CD4-positive, CD25-positive, alpha-beta regulatory T cell (primary cell): ENCODE results near the gene SVIL. TPM values are rescaled to one million over a fixed set of nuclear protein-coding genes. Genes with fewer than 3 reads are reported as not detected.

Experiments used
- ATAC-seq, 2 donors: fragments of 150-1000 bp; cut with Tn5 transposase; one replicate each; pipeline ENCODE4 v1.10.0; 2021; ENCODE audit warnings: low read depth in 2 of 2, moderate number of reproducible peaks in 2 of 2, moderate library complexity in 1 of 2
- DNase-seq, 3 donors: peaks; one replicate each; pipeline versions ENCODE4 v3.0.0 to v3.0.0-alpha.2; 2012 to 2022; ENCODE audit warnings: mixed read lengths in 1 of 3
- H3K27ac ChIP-seq: one replicate; pipeline ENCODE4 v1.7.0; 2013; ENCODE audit warnings: mild to moderate bottlenecking, low read length; ENCODE audit not compliant: insufficient read depth, poor library complexity, severe bottlenecking
- H3K27me3 ChIP-seq: one replicate; pipeline ENCODE4 v1.7.0; 2013; ENCODE audit warnings: low read length; ENCODE audit not compliant: control insufficient read depth, insufficient read depth
- H3K36me3 ChIP-seq: one replicate; pipeline ENCODE4 v1.7.0; 2013; ENCODE audit warnings: mild to moderate bottlenecking, low read length, moderate library complexity; ENCODE audit not compliant: control insufficient read depth, insufficient read depth
- H3K4me1 ChIP-seq: 2 replicates; pipeline ENCODE4 v1.7.0; 2013; ENCODE audit warnings: mild to moderate bottlenecking, low read length; ENCODE audit not compliant: insufficient read depth, control insufficient read depth, poor library complexity, severe bottlenecking
- H3K4me3 ChIP-seq: one replicate; pipeline ENCODE4 v1.7.0; 2013; ENCODE audit warnings: low read depth, mild to moderate bottlenecking, low read length, moderate library complexity
- H3K9me3 ChIP-seq, 2 experiments: 1 replicate in 1 of 2; 2 replicates in 1 of 2; pipeline ENCODE4 v1.7.0; 2013; ENCODE audit warnings: low read length in 2 of 2, mild to moderate bottlenecking in 1 of 2, moderate library complexity in 1 of 2; ENCODE audit not compliant: control insufficient read depth in 2 of 2
- H3K27ac Mint-ChIP-seq, 3 donors: one replicate each; pipeline ENCODE4 v1.8.0; 2020 to 2022; ENCODE audit warnings: mild to moderate bottlenecking in 3 of 3, mixed read lengths in 3 of 3, moderate library complexity in 2 of 3
- H3K27me3 Mint-ChIP-seq: one replicate; pipeline ENCODE4 v1.8.0; 2022; ENCODE audit warnings: mild to moderate bottlenecking, mixed read lengths
- H3K36me3 Mint-ChIP-seq: one replicate; pipeline ENCODE4 v1.8.0; 2020; ENCODE audit warnings: mixed read lengths
- H3K4me1 Mint-ChIP-seq, 4 donors: one replicate each; pipeline ENCODE4 v1.8.0; 2020 to 2022; ENCODE audit warnings: mixed read lengths in 4 of 4, mild to moderate bottlenecking in 1 of 4
- H3K4me3 Mint-ChIP-seq, 4 donors: one replicate each; pipeline ENCODE4 v1.8.0; 2020 to 2022; ENCODE audit warnings: mild to moderate bottlenecking in 4 of 4, mixed read lengths in 4 of 4, moderate library complexity in 3 of 4
- H3K9me3 Mint-ChIP-seq, 7 donors: one replicate each; pipeline ENCODE4 v1.8.0; 2020 to 2022; ENCODE audit warnings: mixed read lengths in 7 of 7, mild to moderate bottlenecking in 3 of 7, moderate library complexity in 2 of 7
- polyA plus RNA-seq, 4 donors: library from polyadenylated mRNA; unstranded; fragments of 300-500 nt; fragmentation: Illumina TruSeq; gene quantifications; one replicate each; pipeline ENCODE4 v1.2.3, GENCODE V29; 2021
- total RNA-seq: library from RNA; stranded (reverse); gene quantifications from one replicate; pipeline ENCODE4 v1.2.3, GENCODE V29; 2022

The SVIL gene
- total and polyA plus RNA-seq, 5 donors from 2014 or later = 0.49 to 12.3 (median 3.8) TPM

GRCh38 chr10:29473406-29474100 lies 161.2 kb downstream of the SVIL start:
- no peak overlapping the region for H3K4me3 Mint-ChIP-seq
- peaks cover 20% of the 10 kb centered on the region for H3K36me3 ChIP-seq
- no peaks in the 10 kb centered on the region for H3K27me3 ChIP-seq
- no peak overlapping the region for H3K27ac ChIP-seq
- H3K27me3 Mint-ChIP-seq = no peaks in the 10 kb centered on the region
- H3K4me1 Mint-ChIP-seq = no peaks in the 10 kb centered on the region
- H3K4me3 ChIP-seq = no peak overlapping the region
- DNase-seq = no peak
- no peak overlapping the region for H3K27ac Mint-ChIP-seq
- H3K9me3 Mint-ChIP-seq = no peaks in the 10 kb centered on the region
- H3K36me3 Mint-ChIP-seq = peaks cover 42% of the 10 kb centered on the region
- no peaks in the 10 kb centered on the region for H3K4me1 ChIP-seq
- no peak for ATAC-seq
- no peaks in the 10 kb centered on the region for H3K9me3 ChIP-seq

GRCh38 chr10:29473087-29473356 lies 161.7 kb downstream of the SVIL start:
- Histone ChIP-seq H3K9me3 (no peaks in the 10 kb centered on the region), H3K36me3 (peaks cover 23% of the 10 kb centered on the region), H3K27me3 (no peaks in the 10 kb centered on the region), H3K27ac (no peak overlapping the region), H3K4me3 (no peak overlapping the region), H3K4me1 (no peaks in the 10 kb centered on the region)
- ATAC-seq (no peak), DNase-seq (no peak)
- H3K36me3 Mint-ChIP-seq = peaks cover 43% of the 10 kb centered on the region
- no peaks in the 10 kb centered on the region for H3K27me3 Mint-ChIP-seq
- no peaks in the 10 kb centered on the region for H3K4me1 Mint-ChIP-seq
- no peaks in the 10 kb centered on the region for H3K9me3 Mint-ChIP-seq
- H3K4me3 Mint-ChIP-seq = no peak overlapping the region
- H3K27ac Mint-ChIP-seq = no peak overlapping the region

GRCh38 chr10:29472301-29473086 lies 162.3 kb downstream of the SVIL start:
- peak overlapping the region in 1 of 3 donors; percentile 48 for H3K27ac Mint-ChIP-seq
- Histone ChIP-seq H3K4me3 (no peak overlapping the region), H3K27ac (no peak overlapping the region), H3K36me3 (peaks cover 24% of the 10 kb centered on the region), H3K27me3 (no peaks in the 10 kb centered on the region), H3K9me3 (no peaks in the 10 kb centered on the region), H3K4me1 (no peaks in the 10 kb centered on the region)
- H3K36me3 Mint-ChIP-seq = peaks cover 47% of the 10 kb centered on the region
- H3K4me1 Mint-ChIP-seq = no peaks in the 10 kb centered on the region
- ATAC-seq = no peak
- no peak for DNase-seq
- H3K27me3 Mint-ChIP-seq = no peaks in the 10 kb centered on the region
- no peaks in the 10 kb centered on the region for H3K9me3 Mint-ChIP-seq
- H3K4me3 Mint-ChIP-seq = no peak overlapping the region

- Mint-ChIP-seq H3K36me3 (peaks cover 53% of the 10 kb centered on the region), H3K27me3 (no peaks in the 10 kb centered on the region), H3K4me1 (no peaks in the 10 kb centered on the region), H3K27ac (no peak overlapping the region), H3K4me3 (no peak overlapping the region), H3K9me3 (no peaks in the 10 kb centered on the region)
- Histone ChIP-seq H3K4me3 (no peak overlapping the region), H3K27me3 (no peaks in the 10 kb centered on the region), H3K36me3 (peaks cover 24% of the 10 kb centered on the region), H3K9me3 (no peaks in the 10 kb centered on the region), H3K27ac (no peak overlapping the region), H3K4me1 (no peaks in the 10 kb centered on the region)
- ATAC-seq (no peak), DNase-seq (no peak)
Measured at GRCh38 chr10:29471544-29471859, 163.3 kb downstream of the SVIL start.

- Histone ChIP-seq H3K27ac (no peak overlapping the region), H3K27me3 (no peaks in the 10 kb centered on the region), H3K36me3 (peaks cover 24% of the 10 kb centered on the region), H3K4me1 (no peaks in the 10 kb centered on the region), H3K4me3 (no peak overlapping the region), H3K9me3 (no peaks in the 10 kb centered on the region)
- Mint-ChIP-seq H3K27ac (no peak overlapping the region), H3K9me3 (no peaks in the 10 kb centered on the region), H3K4me1 (no peaks in the 10 kb centered on the region), H3K27me3 (no peaks in the 10 kb centered on the region), H3K4me3 (no peak overlapping the region), H3K36me3 (peaks cover 53% of the 10 kb centered on the region)
- no peak for ATAC-seq
- no peak for DNase-seq
Measured at GRCh38 chr10:29470843-29471543, 163.8 kb downstream of the SVIL start.

GRCh38 chr10:29470355-29470705 lies 164.4 kb downstream of the SVIL start:
- Mint-ChIP-seq H3K27ac (no peak overlapping the region), H3K9me3 (no peaks in the 10 kb centered on the region), H3K4me3 (no peak overlapping the region), H3K36me3 (peaks cover 52% of the 10 kb centered on the region), H3K27me3 (no peaks in the 10 kb centered on the region), H3K4me1 (no peaks in the 10 kb centered on the region)
- H3K4me1 ChIP-seq = no peaks in the 10 kb centered on the region
- ATAC-seq (no peak), DNase-seq (no peak)
- no peaks in the 10 kb centered on the region for H3K27me3 ChIP-seq
- H3K36me3 ChIP-seq = peaks cover 24% of the 10 kb centered on the region
- no peak overlapping the region for H3K27ac ChIP-seq
- H3K4me3 ChIP-seq = no peak overlapping the region
- no peaks in the 10 kb centered on the region for H3K9me3 ChIP-seq

GRCh38 chr10:29469481-29470354 lies 165.1 kb downstream of the SVIL start:
- H3K27ac Mint-ChIP-seq = no peak overlapping the region
- Histone ChIP-seq H3K27ac (no peak overlapping the region), H3K27me3 (no peaks in the 10 kb centered on the region), H3K4me1 (no peaks in the 10 kb centered on the region), H3K4me3 (no peak overlapping the region), H3K36me3 (peaks cover 24% of the 10 kb centered on the region), H3K9me3 (no peaks in the 10 kb centered on the region)
- no peaks in the 10 kb centered on the region for H3K4me1 Mint-ChIP-seq
- ATAC-seq (no peak), DNase-seq (no peak)
- peaks cover 53% of the 10 kb centered on the region for H3K36me3 Mint-ChIP-seq
- H3K27me3 Mint-ChIP-seq = no peaks in the 10 kb centered on the region
- H3K4me3 Mint-ChIP-seq = no peak overlapping the region
- H3K9me3 Mint-ChIP-seq = no peaks in the 10 kb centered on the region
